ENCODE measurements around the gene ADGRG3. TPM values are rescaled to one million over a fixed set of nuclear protein-coding genes. Genes with fewer than 3 reads are reported as not detected.

The ADGRG3 gene
- total and polyA plus RNA-seq, 2 of the 13 experiments (the other 11 are each of a cell fraction or from before 2014, with no cell fraction given): 2.7 to 11.8 TPM

DNA sequence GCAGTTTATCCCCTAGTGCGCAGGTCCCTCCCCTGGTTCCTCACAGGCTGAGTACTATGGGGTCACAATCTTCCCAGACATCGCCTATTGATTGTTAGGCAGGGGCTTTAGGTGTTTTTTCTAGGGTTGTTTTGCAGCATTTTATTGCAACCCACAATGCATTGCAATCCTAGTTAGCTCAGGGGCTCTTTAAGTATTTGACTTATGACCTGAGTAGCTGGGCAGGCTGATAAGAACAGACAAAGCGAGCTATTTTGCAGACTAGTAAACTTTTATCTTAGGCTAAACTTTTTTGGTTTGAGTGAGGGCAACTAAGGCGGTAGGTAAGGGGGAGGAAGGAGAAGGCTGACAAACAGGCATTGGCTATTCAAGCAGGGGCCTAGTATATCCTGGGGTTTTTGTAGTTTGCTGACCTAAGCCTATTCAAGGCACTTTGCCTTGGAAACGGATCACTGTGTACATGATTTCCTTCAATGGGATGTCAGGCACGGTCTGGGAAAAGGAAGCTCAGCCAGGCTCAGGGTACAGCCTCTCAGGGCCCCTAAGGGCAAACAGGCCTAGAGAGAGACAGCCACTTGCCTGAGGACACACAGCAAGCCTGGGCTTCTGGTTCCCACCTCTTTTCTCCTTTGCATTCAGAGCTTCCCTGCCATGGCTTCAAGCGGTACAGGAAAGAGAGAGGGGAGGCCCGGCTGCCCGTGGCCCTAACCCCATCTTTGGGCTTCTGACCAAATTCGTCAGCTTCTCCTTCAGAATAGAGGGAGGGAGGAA is 32.9 kb downstream of the ADGRG3 start (continued):
- TF ChIP-seq TARDBP (CRISPR knock-in tag; IDR thresholded peaks at IDR 0.05) (peak; percentile 11; the same call in 1 of the 2 replicates), GMEB1 (CRISPR knock-in tag; IDR thresholded peaks at IDR 0.05; ENCODE audit: borderline replicate concordance) (peak; percentile 30; the same call in 1 of the 2 replicates), ZC3H13 (CRISPR knock-in tag; IDR thresholded peaks at IDR 0.05) (peak; percentile 64; the same call in 1 of the 2 replicates), MAX (IDR thresholded peaks at IDR 0.05) (no peak), PAXIP1 (CRISPR knock-in tag; conservative IDR thresholded peaks at IDR 0.05) (peak; percentile 69), FIP1L1 (IDR thresholded peaks at IDR 0.05; ENCODE audit: borderline replicate concordance, insufficient read depth, low read depth, low read length) (no peak), ZBTB21 (CRISPR knock-in tag; IDR thresholded peaks at IDR 0.05) (no peak), HBP1 (CRISPR knock-in tag; IDR thresholded peaks at IDR 0.05; ENCODE audit: low read depth) (no peak), KDM4B (CRISPR knock-in tag; IDR thresholded peaks at IDR 0.05) (no peak), BATF2 (CRISPR knock-in tag; IDR thresholded peaks at IDR 0.05) (no peak), ZNF513 (CRISPR knock-in tag; conservative IDR thresholded peaks at IDR 0.05) (no peak), ZNF235 (CRISPR knock-in tag; IDR thresholded peaks at IDR 0.05; ENCODE audit: borderline replicate concordance) (no peak)
- TF ChIP-seq, protein P1, sequence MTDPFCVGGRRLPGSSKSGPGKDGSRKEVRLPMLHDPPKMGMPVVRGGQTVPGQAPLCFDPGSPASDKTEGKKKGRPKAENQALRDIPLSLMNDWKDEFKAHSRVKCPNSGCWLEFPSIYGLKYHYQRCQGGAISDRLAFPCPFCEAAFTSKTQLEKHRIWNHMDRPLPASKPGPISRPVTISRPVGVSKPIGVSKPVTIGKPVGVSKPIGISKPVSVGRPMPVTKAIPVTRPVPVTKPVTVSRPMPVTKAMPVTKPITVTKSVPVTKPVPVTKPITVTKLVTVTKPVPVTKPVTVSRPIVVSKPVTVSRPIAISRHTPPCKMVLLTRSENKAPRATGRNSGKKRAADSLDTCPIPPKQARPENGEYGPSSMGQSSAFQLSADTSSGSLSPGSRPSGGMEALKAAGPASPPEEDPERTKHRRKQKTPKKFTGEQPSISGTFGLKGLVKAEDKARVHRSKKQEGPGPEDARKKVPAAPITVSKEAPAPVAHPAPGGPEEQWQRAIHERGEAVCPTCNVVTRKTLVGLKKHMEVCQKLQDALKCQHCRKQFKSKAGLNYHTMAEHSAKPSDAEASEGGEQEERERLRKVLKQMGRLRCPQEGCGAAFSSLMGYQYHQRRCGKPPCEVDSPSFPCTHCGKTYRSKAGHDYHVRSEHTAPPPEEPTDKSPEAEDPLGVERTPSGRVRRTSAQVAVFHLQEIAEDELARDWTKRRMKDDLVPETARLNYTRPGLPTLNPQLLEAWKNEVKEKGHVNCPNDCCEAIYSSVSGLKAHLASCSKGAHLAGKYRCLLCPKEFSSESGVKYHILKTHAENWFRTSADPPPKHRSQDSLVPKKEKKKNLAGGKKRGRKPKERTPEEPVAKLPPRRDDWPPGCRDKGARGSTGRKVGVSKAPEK (CRISPR knock-in tag; IDR thresholded peaks at IDR 0.05; ENCODE audit: borderline replicate concordance): no peak

Data from HepG2 (cell line).